Renal cortex interstitium (tissue), 11 donors: ENCODE measurements around the gene NAP1L1. TPM values are rescaled to one million over a fixed set of nuclear protein-coding genes. Genes with fewer than 3 reads are reported as not detected.

Experiments used
- DNase-seq, 11 donors: peaks; one replicate each; pipeline ENCODE4 v3.0.0-alpha.2; 2013; ENCODE audit warnings: low read depth in 9 of 11, low spot score in 4 of 11; ENCODE audit errors: extremely low read depth in 1 of 11
- polyA plus RNA-seq, 3 donors: library from polyadenylated mRNA; unstranded; fragments of 120-200 nt; gene quantifications; one replicate each; pipeline ENCODE4 v1.2.1, GENCODE V29; 2013; ENCODE audit not compliant: insufficient read length in 3 of 3

NAP1L1 gene
- polyA plus RNA-seq, 3 donors: 790 to 1,090 (median 937) TPM

DNA sequence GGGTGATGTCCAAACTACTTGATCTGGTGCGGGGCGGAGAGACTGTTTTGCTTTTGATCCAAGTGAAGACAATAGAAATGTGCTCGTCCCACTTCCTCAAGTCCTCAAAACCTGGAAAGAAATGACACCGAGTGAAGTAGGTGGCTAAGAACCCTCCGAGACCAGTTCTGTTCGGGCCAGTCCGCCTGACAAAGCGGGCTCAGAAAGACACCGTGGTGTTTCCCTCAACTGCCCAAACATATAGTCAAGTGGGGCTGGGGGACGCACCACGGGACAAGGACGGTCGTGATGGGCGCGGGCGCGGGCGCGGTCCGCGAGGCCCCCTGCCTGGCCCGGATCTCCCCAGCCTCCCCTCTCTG lies 54.5 kb downstream of the NAP1L1 start:
- DNase-seq: peak in 1 of 11 donors; percentile 26

DNA sequence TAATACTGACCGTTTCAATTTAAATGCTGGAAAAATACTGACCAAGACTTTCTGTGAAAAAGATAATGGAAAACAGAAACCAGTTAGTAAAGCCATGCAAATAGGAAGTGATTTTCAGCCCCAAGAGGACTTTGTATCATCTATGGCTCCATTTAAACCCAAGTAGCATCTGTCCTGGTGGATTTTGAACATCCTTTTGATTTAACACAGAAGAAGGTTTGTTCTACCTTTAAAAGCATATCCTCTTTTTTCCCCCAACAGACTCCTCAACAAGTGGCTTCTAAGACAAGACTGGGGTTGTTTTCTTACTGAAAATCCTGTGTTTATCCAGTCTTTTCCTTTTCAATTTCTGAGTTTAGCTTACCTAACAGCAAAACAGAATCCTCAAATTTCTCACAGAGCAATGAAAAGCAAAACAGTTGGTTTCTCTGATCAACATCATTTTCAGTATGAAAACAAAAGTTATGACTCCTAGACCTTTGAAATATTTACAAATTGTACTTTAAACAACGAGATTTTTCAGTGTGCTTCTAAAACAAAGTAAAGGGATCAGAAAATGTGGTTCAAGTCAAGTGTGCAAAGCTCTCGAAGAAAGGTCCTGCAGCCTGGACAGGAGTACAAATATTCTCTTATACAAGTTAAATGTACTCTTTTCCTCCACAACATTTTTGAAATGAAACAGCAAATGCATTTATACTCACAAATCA lies 55.8 kb downstream of the NAP1L1 start:
- DNase-seq: no peak

DNA sequence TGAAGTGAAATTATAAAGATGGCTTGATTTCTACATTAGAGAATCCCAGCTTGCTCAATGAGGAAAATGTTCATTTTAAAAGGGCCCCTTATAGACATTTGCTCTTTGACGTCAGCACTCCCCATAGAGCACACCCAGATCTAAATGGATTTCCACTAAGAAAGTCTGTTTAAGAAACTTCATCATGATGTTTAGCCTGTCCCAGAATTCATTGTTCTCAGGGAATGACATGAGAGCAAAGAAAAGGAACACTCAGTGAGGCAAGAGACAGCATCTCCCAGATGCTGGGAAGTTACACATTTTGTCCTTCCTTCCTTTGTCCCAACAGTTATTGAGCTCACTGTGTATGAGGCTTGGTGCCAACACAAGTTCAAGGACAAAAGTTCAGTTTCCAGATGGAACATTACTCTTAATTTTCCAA lies 57.8 kb downstream of the NAP1L1 start:
- no peak for DNase-seq

DNA sequence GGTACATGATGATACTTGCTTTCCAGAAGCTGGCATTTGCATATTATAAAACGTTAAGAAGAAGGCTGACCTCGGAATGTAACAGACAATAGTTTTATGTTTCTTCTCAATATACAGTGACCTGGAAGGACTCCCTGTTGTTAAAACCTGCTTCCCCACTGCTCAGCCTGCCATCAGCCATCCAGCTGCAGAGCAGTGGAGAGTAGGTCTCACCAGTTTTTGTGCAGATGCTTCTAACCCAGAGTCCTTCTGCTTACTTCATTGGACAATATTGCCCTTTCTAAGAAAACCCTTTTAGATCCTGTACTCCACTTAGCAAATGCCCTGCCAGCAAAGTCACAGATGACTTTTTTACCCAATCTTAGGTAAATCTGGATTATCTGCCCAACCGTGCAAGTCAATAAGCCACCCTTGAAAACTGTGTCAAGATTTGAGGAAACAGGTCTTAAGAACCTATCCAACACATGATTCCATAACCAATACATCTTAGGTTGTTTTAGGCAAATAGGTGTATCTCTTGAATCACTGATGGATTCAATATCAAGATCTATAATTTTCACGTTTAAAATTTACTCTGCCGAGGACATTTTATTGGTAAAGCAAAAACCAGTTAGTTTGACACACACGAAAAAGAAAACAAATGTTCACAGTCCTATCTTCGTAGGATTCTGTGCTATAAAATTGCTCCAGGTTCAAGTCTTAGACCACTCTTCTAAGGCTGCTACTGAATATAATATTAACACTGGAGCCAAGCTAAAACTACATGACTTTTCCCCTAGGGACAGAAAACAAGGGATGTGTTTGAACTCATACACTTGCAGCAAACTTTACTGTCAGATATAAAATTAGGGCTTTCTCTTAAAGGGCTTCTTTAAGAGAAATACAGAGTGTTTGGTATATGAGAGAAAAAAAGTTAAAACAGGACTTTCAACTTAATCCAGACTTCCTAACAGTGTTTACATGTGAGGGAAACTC lies 58.6 kb downstream of the NAP1L1 start:
- no peak for DNase-seq

DNA sequence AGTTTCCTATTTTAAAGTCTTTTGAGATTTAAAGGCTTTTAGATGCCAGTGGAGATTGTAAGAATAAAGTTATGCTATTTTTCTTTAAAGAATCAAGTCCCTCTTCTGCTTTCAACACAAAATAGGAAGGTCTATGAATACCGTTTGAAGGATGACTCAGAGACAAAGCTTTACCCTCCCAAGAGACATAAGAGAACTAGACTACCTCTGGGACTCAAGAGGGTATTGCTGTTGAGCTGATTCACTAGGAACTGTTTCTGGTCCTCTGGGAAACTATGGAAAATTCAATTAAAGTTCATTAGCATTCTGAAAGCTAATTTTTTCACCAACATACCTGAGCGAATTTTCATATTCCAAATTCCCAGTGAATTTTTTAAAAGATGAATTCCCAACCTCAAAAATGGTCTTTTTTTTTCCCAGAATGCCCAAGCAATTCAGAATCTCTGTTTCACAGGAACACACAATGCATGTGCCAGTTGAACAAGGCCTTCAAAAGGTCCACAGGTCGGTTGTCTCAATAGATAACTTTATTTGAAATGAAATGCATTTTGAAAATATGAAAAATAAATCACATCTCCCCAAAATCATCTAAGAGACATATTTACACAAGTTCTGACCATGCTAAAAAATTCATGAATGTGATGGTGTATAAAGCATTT lies 59.4 kb downstream of the NAP1L1 start:
- no peak for DNase-seq

DNA sequence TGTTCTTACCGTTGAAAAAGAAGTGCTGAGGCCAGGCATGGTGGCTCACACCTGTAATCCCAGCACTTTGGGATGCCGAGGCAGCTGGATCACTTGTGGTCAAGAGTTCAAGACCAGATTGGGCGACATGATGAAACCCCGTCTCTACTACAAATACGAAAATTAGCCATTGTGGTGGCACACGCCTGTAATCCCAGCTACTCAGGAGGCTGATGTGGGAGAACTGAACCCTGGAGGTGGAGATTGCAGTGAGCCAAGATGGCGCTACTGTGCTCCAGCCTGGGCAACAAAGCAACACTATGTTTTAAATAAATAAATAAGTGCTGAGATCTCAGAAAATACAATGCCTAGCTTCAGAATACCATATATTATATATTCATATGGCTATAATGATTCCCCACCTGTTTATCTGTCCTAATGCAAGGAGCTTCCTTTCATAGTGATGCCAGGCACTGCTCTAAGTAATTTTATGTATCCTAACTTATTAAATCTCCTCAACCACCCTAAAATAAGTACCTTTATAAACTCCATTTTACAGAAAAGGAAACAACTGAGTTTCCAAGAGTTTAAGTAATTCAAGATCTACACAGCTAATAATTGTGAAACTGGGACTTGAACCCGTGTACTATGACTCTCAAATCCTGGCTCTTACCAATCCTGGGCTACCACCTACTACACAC lies 60.2 kb downstream of the NAP1L1 start:
- DNase-seq: no peak

DNA sequence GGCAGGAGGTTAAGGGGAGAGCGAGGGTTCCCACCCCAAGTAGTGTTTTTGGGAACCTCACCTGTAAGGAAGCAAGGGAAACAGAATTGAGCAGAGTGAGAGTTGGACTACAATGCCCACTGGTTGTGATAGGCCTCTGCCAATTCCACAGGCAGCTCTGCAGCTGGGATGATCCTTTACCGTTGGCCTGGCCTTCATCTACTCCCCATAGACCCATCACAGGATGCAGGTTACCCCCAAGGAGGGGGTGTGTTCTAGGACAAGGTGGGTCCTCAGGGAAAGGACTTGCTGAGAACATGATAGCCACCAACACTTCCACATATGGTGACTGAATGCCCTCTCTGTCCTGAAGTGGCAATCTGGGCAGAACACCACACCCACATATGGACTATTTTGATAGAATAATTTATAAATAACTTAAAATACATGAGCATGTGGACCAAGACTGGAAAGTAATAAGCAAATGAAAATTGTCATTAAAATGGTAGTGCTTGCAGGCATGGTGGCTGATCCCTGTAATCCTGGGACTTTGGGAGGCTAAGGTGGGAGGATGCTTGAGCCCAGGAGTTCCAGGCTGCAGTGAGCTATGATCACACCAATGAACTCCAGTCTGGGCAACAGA lies 61.3 kb downstream of the NAP1L1 start:
- no peak for DNase-seq

DNA sequence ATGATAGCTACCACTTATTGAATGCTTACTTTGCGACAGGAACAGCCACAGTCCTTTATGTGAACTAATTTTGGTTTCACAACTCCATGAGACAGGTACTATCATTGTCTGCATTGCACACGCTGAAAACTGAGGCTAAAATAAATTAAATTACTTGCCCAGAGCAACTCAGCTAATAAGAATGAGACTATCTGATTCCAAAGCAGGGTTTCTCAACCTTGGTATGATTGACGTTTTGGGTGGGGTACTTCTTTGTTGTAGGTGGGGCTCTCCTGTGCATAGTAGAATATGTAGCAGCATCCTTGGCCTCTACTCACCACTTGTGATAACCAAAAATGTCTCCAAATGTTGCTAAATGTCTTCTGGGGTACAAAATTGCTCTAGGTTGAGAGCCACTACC lies 62.0 kb downstream of the NAP1L1 start:
- DNase-seq: no peak

DNA sequence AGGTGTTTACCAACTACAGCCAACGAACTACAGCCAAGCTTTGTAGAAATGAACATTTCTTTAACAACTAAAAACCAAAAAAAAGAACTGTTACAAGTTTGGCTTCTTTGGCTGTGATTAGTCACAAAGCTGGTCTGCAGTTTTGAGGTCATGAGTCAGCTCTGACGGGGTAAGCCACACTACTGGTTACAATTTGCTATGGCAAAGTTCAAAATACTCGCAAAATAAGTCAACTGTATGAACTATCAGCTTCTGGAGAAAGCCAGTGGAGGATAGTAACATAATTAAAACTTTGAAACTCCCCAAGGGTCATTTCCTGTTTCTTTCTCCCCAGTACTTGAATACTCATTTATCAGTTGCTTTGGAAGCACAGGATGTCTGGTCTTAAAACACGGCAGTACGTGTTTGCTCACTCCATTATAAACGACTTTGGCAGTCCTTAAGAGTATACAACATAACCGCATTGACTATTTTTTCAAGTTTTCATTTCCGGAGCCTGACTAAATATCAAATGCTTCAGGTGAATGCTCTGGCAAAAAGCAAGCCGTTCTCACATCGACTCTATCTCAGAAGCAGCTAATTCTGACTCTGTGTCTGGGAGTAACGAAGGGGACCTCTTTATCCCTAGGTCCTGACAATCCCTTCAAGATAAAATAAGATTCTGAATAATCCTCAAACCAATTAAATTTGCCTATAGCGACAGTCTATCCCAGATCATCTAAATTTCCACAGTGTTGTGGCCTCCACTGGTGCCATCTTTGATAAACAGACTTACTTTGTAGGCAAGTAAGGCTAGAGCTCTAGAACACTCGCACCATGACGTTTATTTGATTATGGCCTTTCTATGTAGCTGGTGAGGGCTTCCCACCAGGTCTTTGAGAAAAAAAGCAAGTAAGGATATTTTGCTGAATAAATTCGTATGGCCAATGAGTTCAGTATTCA lies 63.5 kb downstream of the NAP1L1 start:
- no peak for DNase-seq

DNA sequence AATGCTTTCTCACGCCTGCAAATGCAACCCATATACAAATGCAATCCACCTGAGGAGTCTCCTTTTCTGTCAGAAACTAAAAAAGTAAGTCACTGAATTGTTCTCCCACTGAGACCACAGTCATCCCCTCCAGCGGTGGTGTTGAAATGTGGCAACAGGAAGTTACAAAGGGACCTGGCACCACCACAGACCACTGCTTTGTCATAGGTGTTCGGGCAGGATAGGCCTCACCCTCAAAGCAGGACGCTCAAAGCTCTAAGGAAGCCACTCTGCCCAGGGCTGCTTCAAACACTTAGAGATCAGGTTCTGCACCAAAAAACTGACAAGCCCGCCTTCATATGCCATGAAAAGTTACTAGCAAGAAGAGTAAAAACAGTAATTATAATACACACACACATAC lies 64.2 kb downstream of the NAP1L1 start:
- no peak for DNase-seq

DNA sequence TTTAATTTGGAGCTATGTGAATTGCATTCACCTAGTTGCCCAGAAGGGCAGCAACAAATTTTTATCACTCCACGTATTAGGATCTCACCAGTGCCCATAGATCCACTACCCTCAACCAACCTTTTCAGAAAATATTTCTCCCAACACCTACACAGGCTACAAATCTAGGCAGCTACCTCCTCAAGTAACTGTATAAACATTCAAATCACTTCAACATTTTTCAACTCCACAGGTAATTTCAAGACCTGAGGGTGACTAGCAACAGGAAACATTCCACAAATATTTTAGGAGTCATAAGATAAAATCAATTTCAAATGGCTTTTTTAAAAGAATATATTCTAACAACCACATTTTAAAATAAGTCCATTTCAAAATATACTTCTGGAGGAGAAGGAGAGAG lies 65.8 kb downstream of the NAP1L1 start:
- no peak for DNase-seq

DNA sequence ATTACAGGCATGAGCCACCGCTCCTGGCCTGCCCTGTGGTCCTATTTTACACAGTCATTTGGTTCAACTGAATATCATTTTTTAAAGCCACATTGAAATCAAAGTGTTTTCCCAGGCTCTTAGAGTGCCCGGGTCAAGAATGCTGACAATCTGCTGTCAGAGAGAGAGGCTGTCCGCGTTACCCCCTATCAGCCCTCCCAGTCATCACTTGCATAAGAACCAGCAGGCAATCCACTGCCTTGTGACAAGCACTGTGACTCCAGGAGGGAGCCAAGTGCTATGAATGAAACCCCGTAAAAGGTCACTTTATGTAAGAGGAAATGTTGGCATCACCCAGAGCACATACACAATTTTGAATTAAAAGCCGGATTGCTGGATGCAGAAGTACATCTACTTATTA lies 66.4 kb downstream of the NAP1L1 start:
- DNase-seq: no peak

DNA sequence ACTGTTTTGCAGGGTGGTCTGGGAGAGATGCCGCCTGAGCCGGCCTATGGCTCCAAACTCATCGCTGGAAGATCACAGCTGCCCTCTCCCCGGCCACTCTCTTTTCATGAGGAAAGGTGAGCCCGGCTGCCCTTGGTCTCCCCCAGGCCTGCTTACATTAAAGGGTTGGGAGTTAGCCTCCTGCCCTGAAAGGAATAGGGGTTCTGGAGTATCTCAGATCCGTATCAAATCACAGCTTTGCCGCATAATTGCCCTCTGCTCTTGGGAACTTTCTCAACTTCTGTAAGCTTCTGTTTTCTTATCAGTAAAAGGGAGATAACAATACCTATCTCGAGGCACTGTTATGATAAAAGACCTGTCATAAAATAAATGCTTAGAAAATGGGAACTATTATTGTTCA lies 70.5 kb downstream of the NAP1L1 start:
- no peak for DNase-seq

DNA sequence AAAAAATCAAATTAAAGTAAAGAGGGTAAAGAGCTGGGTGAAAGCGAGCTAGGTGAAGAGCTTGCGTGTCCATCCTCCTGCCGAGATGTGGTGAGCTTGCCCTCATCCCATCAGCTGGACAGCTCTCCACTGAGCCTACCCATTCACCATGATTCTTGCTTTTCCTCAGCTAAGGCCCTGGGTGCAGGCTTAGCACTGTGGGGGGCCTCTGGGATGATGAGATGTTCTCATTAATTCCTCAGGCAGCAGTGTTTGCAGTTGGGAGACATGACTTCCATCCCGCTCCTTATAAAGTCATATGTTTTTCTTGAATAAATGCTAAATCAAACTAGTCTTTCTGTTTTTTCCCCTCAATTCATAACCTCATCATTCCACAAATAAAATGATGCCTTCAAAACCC lies 70.9 kb downstream of the NAP1L1 start:
- no peak for DNase-seq

DNA sequence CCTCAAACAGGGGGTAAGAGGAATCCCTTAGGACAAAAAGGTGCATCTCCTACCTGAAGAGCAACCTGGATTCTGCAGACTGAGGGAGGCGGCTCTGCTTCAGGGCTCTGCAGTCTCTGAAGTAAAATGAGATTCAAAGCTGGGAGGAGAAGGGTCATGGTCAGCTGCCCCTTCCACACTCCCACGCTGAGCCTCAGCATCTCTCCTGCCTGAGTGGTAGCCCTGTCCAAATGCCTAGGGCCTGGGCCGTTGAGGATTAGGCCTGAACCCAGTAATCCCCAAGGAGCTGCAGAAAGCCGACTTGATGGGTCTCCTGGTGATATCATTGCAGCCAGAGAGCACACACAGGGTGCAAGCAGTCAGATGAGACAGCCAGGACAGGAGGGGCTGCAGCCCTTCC lies 71.8 kb downstream of the NAP1L1 start:
- DNase-seq: peak in 2 of 11 donors; percentile 40 to 61

DNA sequence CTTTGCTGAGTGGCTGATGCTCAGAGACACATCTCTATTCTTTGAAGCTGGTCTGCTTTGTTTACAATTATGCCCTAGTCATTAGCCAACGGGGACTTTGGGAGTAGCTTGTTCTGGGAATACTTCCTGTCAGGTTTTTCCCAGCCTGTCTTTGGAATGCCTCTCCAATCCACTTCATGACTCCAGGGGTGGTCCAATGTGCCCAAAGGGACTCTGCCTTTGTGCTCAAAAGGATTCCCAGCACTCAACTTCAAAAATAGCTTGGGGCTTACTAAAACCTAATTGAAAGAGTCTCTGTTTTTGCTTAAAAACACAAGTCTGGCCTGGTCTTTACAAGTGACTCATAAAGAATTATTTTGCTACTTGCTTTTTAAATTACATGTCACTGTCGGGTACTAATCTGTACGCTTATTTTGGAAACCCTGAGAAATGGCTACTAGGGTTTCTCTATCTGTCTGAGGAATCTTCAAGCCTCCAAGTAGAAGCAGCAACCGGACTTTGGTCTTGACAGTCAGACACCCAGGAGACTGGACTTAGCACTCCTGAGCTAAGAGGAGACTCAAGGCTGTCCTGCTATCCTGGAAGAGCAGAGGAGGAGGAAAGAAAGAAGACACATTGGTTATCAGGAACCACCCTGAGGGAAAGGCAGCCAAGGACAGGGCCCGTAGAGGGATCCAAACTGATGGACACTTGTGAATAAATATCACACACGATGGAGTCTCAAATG lies 73.6 kb downstream of the NAP1L1 start:
- no peak for DNase-seq

DNA sequence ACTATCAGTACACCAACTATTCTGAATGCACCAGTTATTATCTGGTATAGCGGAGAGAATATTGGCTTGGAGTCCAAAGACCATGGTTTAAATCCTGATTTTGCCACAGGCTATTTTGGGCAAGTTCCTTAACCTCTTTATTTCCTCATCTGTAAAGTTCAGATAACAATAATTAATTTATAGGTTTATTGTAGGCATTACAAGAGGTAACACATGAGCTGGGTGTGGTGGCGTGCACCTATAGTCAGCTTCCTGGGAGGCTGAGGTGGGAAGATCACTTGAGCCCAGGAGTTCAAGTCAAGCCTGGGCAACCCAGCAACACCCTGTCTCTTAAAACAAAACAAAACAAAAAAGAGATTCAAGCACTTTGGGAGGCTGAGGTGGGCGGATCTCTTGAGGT lies 76.1 kb downstream of the NAP1L1 start:
- DNase-seq: no peak
